ENCODE measurements around the gene ALG10. TPM values are rescaled to one million over a fixed set of nuclear protein-coding genes. Genes with fewer than 3 reads are reported as not detected.
"Not testable (repeated sequence)": the region's sequence is repeated elsewhere in the genome, so short reads cannot be mapped to it uniquely, and the experiment has no call there.

The ALG10 gene
- total RNA-seq (2014; rRNA removed; shearing (Covaris generic)): 8.4 and 10.9 TPM in 2 replicates

GRCh38 chr12:34022079-34022830 is at the start of gene ALG10:
Gene ALG10 (plus strand): TSS chr12:34022496. CDS start chr12:34022600, 104 bp downstream.
- DNase-seq (ENCODE audit: low spot score): peak; percentile 94

GRCh38 chr12:33972884-33973283 is 49.4 kb upstream of the ALG10 start:
- not testable (repeated sequence) for DNase-seq (ENCODE audit: low spot score)

- DNase-seq (ENCODE audit: low spot score): no peak
Observed at GRCh38 chr12:33977887-33978286, 44.4 kb upstream of the ALG10 start.

- DNase-seq (ENCODE audit: low spot score): no peak
Observed at GRCh38 chr12:33988197-33988805, 34.0 kb upstream of the ALG10 start.

- DNase-seq (ENCODE audit: low spot score): peak; percentile 36
Observed at GRCh38 chr12:33988913-33989312, 33.4 kb upstream of the ALG10 start.

- no peak for DNase-seq (ENCODE audit: low spot score)
Observed at GRCh38 chr12:33994857-33995808, 27.2 kb upstream of the ALG10 start.

GRCh38 chr12:34008835-34009234 is 13.5 kb upstream of the ALG10 start:
- not testable (repeated sequence) for DNase-seq (ENCODE audit: low spot score)

- DNase-seq (ENCODE audit: low spot score): no peak
Observed at GRCh38 chr12:34016361-34016760, 5.9 kb upstream of the ALG10 start.

GRCh38 chr12:34021071-34021470 is 1.2 kb upstream of the ALG10 start:
- no peak for DNase-seq (ENCODE audit: low spot score)

GRCh38 chr12:34027661-34028060 is 5.4 kb downstream of the ALG10 start:
- DNase-seq (ENCODE audit: low spot score): not testable (repeated sequence)

GRCh38 chr12:34030591-34030990 is 8.3 kb downstream of the ALG10 start:
- no peak for DNase-seq (ENCODE audit: low spot score)

GRCh38 chr12:34033628-34034296 is 11.5 kb downstream of the ALG10 start:
- peak; percentile 14 for DNase-seq (ENCODE audit: low spot score)

- DNase-seq (ENCODE audit: low spot score): not testable (repeated sequence)
Observed at GRCh38 chr12:34038357-34038756, 16.1 kb downstream of the ALG10 start.

- no peak for DNase-seq (ENCODE audit: low spot score)
Observed at GRCh38 chr12:34046570-34046969, 24.3 kb downstream of the ALG10 start.

- DNase-seq (ENCODE audit: low spot score): not testable (repeated sequence)
Observed at GRCh38 chr12:34047855-34048254, 25.6 kb downstream of the ALG10 start.

GRCh38 chr12:34048714-34049113 is 26.4 kb downstream of the ALG10 start:
- DNase-seq (ENCODE audit: low spot score): no peak

- DNase-seq (ENCODE audit: low spot score): no peak
Observed at GRCh38 chr12:34051486-34051885, 29.2 kb downstream of the ALG10 start.

GRCh38 chr12:34054938-34055337 is 32.6 kb downstream of the ALG10 start:
- no peak for DNase-seq (ENCODE audit: low spot score)

Data from A172 (cell line).